Osteocyte (in vitro differentiated cells): ENCODE measurements around the gene TPSG1. TPM values are rescaled to one million over a fixed set of nuclear protein-coding genes. Genes with fewer than 3 reads are reported as not detected.

Source experiments
- DNase-seq: peaks from one replicate; pipeline ENCODE4 v3.0.0; 2021; ENCODE audit warnings: mixed read lengths; ENCODE audit not compliant: unreplicated experiment; ENCODE audit errors: extremely low spot score
- H3K27ac Mint-ChIP-seq: one replicate; pipeline ENCODE4 v1.8.0; 2021; ENCODE audit warnings: mild to moderate bottlenecking, mixed read lengths; ENCODE audit not compliant: unreplicated experiment
- H3K27me3 Mint-ChIP-seq: one replicate; pipeline ENCODE4 v1.8.0; 2021; ENCODE audit warnings: mixed read lengths; ENCODE audit not compliant: unreplicated experiment
- H3K36me3 Mint-ChIP-seq: one replicate; pipeline ENCODE4 v1.8.0; 2021; ENCODE audit warnings: mixed read lengths; ENCODE audit not compliant: unreplicated experiment
- H3K4me1 Mint-ChIP-seq: one replicate; pipeline ENCODE4 v1.8.0; 2021; ENCODE audit warnings: mixed read lengths; ENCODE audit not compliant: unreplicated experiment
- H3K4me3 Mint-ChIP-seq: one replicate; pipeline ENCODE4 v1.8.0; 2021; ENCODE audit warnings: mild to moderate bottlenecking, moderate library complexity, mixed read lengths; ENCODE audit not compliant: unreplicated experiment
- H3K9me3 Mint-ChIP-seq: one replicate; pipeline ENCODE4 v1.8.0; 2021; ENCODE audit warnings: mixed read lengths; ENCODE audit not compliant: unreplicated experiment
- total RNA-seq: library from RNA; stranded (reverse); gene quantifications from 2 replicates; pipeline ENCODE4 v1.2.1, GENCODE V29; 2021
- TF ChIP-seq, protein P1 (sequence below): fragments of 200-600 bp; sonication (generic); IDR thresholded peaks from 2 replicates; pipeline ENCODE4 v1.5.0; 2021; ENCODE audit warnings: antibody characterized with exemption, mild to moderate bottlenecking, moderate library complexity

The TPSG1 gene
- total RNA-seq, 1 donor from 2014 or later = not detected

- DNase-seq = no peak
- Mint-ChIP-seq H3K27me3 (no peaks in the 10 kb centered on the region), H3K4me1 (peaks cover 43% of the 10 kb centered on the region), H3K36me3 (no peaks in the 10 kb centered on the region), H3K4me3 (no peak overlapping the region), H3K9me3 (no peaks in the 10 kb centered on the region), H3K27ac (no peak overlapping the region)
- TF ChIP-seq, protein P1, sequence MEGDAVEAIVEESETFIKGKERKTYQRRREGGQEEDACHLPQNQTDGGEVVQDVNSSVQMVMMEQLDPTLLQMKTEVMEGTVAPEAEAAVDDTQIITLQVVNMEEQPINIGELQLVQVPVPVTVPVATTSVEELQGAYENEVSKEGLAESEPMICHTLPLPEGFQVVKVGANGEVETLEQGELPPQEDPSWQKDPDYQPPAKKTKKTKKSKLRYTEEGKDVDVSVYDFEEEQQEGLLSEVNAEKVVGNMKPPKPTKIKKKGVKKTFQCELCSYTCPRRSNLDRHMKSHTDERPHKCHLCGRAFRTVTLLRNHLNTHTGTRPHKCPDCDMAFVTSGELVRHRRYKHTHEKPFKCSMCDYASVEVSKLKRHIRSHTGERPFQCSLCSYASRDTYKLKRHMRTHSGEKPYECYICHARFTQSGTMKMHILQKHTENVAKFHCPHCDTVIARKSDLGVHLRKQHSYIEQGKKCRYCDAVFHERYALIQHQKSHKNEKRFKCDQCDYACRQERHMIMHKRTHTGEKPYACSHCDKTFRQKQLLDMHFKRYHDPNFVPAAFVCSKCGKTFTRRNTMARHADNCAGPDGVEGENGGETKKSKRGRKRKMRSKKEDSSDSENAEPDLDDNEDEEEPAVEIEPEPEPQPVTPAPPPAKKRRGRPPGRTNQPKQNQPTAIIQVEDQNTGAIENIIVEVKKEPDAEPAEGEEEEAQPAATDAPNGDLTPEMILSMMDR = no peak
Measured at GRCh38 chr16:1173788-1174451, 51.1 kb downstream of the TPSG1 start.

DNA sequence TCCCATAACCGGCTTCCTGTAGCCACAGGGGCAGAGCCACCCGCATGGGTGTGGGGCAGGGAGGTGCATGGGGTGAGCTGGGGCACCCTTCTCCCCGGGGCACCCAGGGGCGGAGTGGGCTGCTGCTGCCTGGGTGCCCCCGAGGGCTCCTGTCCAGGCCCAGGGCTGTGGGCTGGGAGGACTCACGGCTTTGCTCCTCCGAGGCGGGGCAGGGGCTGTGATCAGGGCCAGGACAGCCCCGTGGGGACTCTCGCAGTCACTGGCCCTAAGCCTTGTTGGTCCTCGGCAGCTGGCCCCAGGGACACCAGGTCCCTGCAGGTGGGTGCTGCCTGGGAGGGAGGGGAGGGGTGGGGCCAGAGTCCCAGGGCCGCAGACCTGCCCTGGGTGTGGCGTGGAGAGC, 52.4 kb downstream of the TPSG1 start:
- no peak for DNase-seq
- Mint-ChIP-seq H3K4me3 (no peak overlapping the region), H3K36me3 (no peaks in the 10 kb centered on the region), H3K9me3 (no peaks in the 10 kb centered on the region), H3K27me3 (no peaks in the 10 kb centered on the region), H3K4me1 (peaks cover 43% of the 10 kb centered on the region), H3K27ac (no peak overlapping the region)
- TF ChIP-seq, protein P1 = no peak

DNA sequence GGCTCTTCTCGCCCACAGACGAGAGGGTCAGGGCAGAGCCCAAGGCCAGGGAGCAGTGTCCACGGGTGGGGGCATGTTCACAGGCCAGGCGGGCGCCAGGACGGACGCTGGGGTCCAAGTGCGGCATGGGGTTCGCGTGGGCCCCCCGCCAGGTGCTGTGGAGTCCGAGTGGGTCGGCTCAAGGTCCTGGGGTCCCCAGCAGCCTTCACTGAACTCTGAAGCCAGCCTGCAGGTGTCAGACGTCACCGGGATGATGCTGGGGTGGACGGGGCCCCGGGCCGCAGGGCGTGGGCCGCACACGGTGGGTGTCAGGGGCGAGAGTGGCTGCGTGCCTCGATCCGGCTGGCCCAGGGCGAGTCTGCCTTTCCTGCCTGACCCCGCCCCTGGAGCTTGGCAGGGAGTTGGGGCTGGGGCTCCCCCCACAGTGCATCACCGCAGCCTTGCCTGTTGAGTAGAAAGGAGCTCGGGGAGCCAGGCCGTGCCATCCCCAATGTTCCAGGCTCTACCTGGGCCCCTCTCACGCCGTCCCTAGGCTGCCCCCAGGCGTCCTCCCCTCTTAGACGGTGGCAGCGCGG, 53.1 kb downstream of the TPSG1 start:
- peaks cover 39% of the 10 kb centered on the region for H3K4me1 Mint-ChIP-seq
- no peaks in the 10 kb centered on the region for H3K36me3 Mint-ChIP-seq
- H3K27ac Mint-ChIP-seq = no peak overlapping the region
- H3K27me3 Mint-ChIP-seq = no peaks in the 10 kb centered on the region
- DNase-seq = no peak
- TF ChIP-seq, protein P1 = no peak
- H3K9me3 Mint-ChIP-seq = no peaks in the 10 kb centered on the region
- no peak overlapping the region for H3K4me3 Mint-ChIP-seq

Other genes with a start within 250 kb of the TPSG1 start
- 0.27 and 0.31 TPM in 2 replicates for gene SOX8, start 243.5 kb downstream of the TPSG1 start, total RNA-seq
- not detected in 2 replicates for gene SSTR5, start 152.5 kb downstream of the TPSG1 start, total RNA-seq
- gene C1QTNF8, start 129.0 kb downstream of the TPSG1 start, total RNA-seq = not detected in 2 replicates
- 21.2 and 21.3 TPM in 2 replicates for gene CACNA1H, start 72.2 kb downstream of the TPSG1 start, total RNA-seq
- gene TPSB2, start 4.9 kb upstream of the TPSG1 start, total RNA-seq = not detected in 2 replicates
- not detected in 2 replicates for gene TPSAB1, start 15.4 kb upstream of the TPSG1 start, total RNA-seq
- gene TPSD1, start 30.8 kb upstream of the TPSG1 start, total RNA-seq = not detected in 2 replicates
- 118 and 131 TPM in 2 replicates for gene UBE2I, start 84.4 kb upstream of the TPSG1 start, total RNA-seq
- 0.42 and 0.48 TPM in 2 replicates for gene BAIAP3, start 108.4 kb upstream of the TPSG1 start, total RNA-seq
- 58.0 and 59.2 TPM in 2 replicates for gene TSR3, start 126.6 kb upstream of the TPSG1 start, total RNA-seq
- 92.4 and 94.3 TPM in 2 replicates for gene GNPTG, start 126.7 kb upstream of the TPSG1 start, total RNA-seq
- 28.4 and 34.4 TPM in 2 replicates for gene UNKL, start 189.4 kb upstream of the TPSG1 start, total RNA-seq
- gene UQCC4, start 195.5 kb upstream of the TPSG1 start, total RNA-seq = 9.7 and 10.1 TPM in 2 replicates
- not detected in 2 replicates for gene PERCC1, start 205.8 kb upstream of the TPSG1 start, total RNA-seq
- 1.0 and 2.5 TPM in 2 replicates for gene CCDC154, start 219.3 kb upstream of the TPSG1 start, total RNA-seq
- gene CLCN7, start 249.8 kb upstream of the TPSG1 start, total RNA-seq = 177 and 179 TPM in 2 replicates